ENCODE data around the gene NOC3L.

Gene NOC3L

GRCh38 chr10:94376865-94377264 is 14.1 kb upstream of the NOC3L start:
- TF ChIP-seq, protein P1, sequence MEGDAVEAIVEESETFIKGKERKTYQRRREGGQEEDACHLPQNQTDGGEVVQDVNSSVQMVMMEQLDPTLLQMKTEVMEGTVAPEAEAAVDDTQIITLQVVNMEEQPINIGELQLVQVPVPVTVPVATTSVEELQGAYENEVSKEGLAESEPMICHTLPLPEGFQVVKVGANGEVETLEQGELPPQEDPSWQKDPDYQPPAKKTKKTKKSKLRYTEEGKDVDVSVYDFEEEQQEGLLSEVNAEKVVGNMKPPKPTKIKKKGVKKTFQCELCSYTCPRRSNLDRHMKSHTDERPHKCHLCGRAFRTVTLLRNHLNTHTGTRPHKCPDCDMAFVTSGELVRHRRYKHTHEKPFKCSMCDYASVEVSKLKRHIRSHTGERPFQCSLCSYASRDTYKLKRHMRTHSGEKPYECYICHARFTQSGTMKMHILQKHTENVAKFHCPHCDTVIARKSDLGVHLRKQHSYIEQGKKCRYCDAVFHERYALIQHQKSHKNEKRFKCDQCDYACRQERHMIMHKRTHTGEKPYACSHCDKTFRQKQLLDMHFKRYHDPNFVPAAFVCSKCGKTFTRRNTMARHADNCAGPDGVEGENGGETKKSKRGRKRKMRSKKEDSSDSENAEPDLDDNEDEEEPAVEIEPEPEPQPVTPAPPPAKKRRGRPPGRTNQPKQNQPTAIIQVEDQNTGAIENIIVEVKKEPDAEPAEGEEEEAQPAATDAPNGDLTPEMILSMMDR (IDR thresholded peaks at IDR 0.05; ENCODE audit: extremely low read depth, missing control alignments), result no peak
- DNase-seq (ENCODE audit: low spot score), result no peak

- TF ChIP-seq, protein P1 (IDR thresholded peaks at IDR 0.05; ENCODE audit: extremely low read depth, missing control alignments), result no peak
- no peak for DNase-seq (ENCODE audit: low spot score)
Observed at GRCh38 chr10:94375374-94375773, 12.6 kb upstream of the NOC3L start.

- TF ChIP-seq, protein P1 (IDR thresholded peaks at IDR 0.05; ENCODE audit: extremely low read depth, missing control alignments), result no peak
- no peak for DNase-seq (ENCODE audit: low spot score)
Observed at GRCh38 chr10:94370501-94370900, 7.8 kb upstream of the NOC3L start.

GRCh38 chr10:94366382-94366781 is 3.6 kb upstream of the NOC3L start:
- TF ChIP-seq, protein P1 (IDR thresholded peaks at IDR 0.05; ENCODE audit: extremely low read depth, missing control alignments), result no peak
- no peak for DNase-seq (ENCODE audit: low spot score)

DNA sequence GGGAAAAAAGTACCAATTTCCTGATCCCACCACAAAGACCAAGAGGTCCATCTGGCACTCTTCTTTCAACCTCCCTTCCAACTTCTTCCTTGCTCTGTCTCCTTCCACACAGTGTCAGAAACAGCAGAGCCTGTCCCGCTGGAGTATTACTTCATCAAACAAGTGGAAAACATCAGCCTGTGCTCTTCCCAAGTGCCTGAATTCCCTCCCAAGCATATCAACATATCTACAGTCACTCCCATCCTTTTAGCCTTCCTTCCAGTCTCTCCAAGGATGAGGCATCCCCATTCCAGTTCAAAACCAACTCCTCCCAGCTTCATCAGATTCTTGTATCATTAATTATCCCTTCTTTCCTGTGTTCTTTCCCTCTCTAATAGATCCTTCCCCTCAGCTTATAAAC is 1.7 kb upstream of the NOC3L start:
- TF ChIP-seq, protein P1 (IDR thresholded peaks at IDR 0.05; ENCODE audit: extremely low read depth, missing control alignments), result no peak
- no peak for DNase-seq (ENCODE audit: low spot score)

GRCh38 chr10:94363251-94363565 is 469 bp upstream of the NOC3L start:
- DNase-seq (ENCODE audit: low spot score), result no peak
- TF ChIP-seq, protein P1 (IDR thresholded peaks at IDR 0.05; ENCODE audit: extremely low read depth, missing control alignments), result no peak

DNA sequence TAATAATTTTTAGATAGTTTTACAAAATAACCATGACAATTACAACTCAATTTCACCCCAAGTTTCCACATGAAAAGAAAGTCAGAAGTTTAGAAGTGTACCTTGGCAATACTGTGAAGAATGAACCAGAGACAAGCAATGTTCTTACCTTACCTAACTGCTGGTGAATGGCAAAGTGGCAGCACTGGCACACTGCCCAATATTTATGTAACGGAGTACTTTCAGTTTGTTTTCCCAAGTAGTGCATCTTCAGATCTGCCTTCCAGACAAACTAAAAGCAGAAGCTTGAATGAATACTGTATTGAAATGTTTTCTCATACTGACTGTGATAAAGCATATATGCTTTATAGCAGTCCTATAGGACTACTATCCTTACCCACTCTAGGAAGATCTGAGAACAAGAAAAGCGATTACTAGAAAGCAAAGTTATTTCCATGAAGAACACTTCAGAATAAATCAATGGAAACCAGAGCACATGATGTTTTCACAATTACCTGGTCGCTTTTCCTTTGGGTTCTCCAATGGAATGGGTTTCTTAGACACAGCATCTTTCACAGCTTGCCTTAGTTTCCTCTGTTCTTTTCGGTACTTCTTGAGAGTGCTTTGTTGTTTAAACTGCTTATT is 1.5 kb downstream of the NOC3L start:
- TF ChIP-seq, protein P1 (IDR thresholded peaks at IDR 0.05; ENCODE audit: extremely low read depth, missing control alignments), result no peak
- DNase-seq (ENCODE audit: low spot score), result no peak

Measured in GM20000 (cell line).